ENCODE measurements around the gene PSMC3. TPM values are rescaled to one million over a fixed set of nuclear protein-coding genes. Genes with fewer than 3 reads are reported as not detected.

PSMC3 gene
- total RNA-seq, 1 donor, result 128 TPM

DNA sequence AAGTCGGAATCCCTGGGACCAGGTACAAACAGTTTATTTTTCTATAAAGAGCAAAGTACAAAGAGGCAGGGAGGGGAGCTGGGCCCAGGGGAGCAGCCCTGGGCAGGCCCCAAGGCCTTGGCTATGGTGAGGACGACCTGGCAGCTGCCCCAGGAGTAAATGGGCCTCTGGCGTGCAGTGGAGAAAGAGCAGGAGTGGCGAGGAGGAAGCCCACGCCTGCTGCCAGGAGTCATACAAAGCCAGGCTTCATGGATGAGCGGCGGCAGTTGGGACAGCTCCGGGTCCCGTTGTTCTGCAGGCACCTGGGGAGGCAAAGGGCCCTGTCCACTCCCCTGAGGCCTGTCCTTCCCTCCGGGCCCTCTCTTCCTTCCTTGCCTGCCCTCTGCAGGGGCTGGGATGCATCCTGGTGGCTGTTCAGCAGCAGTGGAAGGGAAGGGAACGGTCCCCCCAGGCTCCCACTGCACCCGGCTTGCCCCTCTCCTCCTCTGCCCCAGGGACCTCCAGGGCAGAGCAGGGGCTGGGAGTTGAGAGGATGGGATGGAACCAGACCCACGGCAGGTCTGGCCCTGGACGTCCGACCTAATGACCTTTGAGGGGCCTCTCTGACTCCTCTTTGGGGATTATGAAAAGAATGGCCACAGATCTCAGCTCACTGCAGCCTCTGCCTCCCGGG lies 11.6 kb upstream of the PSMC3 start:
- DNase-seq (ENCODE audit: low read depth), result peak; percentile 60
- TF ChIP-seq, protein P1, sequence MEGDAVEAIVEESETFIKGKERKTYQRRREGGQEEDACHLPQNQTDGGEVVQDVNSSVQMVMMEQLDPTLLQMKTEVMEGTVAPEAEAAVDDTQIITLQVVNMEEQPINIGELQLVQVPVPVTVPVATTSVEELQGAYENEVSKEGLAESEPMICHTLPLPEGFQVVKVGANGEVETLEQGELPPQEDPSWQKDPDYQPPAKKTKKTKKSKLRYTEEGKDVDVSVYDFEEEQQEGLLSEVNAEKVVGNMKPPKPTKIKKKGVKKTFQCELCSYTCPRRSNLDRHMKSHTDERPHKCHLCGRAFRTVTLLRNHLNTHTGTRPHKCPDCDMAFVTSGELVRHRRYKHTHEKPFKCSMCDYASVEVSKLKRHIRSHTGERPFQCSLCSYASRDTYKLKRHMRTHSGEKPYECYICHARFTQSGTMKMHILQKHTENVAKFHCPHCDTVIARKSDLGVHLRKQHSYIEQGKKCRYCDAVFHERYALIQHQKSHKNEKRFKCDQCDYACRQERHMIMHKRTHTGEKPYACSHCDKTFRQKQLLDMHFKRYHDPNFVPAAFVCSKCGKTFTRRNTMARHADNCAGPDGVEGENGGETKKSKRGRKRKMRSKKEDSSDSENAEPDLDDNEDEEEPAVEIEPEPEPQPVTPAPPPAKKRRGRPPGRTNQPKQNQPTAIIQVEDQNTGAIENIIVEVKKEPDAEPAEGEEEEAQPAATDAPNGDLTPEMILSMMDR (IDR thresholded peaks at IDR 0.05; ENCODE audit: insufficient read depth, low read length), result no peak
- no peak overlapping the region for H3K4me3 ChIP-seq (ENCODE audit: low read depth, low read length)

DNA sequence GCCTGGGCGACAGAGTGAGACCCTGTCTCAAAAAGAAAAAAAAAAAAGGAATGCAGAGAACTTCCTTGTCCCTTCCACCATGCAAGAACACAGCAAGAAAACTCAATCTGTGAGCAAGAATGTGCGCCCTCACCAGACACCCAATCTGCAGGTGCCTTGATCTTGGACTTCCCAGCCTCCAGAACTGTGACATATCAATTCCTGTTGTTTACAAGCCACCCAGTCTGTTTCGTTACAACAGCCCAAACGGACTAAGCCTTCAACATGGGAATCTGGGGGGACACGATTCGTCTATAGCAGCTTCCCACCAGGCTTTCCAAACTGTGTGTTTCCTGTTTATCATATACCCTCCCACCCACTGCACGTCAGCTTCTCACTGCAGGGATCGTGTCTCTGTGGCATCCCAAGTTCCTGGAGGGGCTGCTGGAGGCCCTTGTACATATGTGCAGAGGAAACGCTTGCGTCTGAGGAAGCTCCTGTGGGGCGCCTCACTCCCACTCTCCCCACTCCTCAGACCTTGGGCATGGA lies 11.0 kb upstream of the PSMC3 start:
- DNase-seq (ENCODE audit: low read depth), result no peak
- no peak overlapping the region for H3K4me3 ChIP-seq (ENCODE audit: low read depth, low read length)
- TF ChIP-seq, protein P1 (IDR thresholded peaks at IDR 0.05; ENCODE audit: insufficient read depth, low read length), result no peak

DNA sequence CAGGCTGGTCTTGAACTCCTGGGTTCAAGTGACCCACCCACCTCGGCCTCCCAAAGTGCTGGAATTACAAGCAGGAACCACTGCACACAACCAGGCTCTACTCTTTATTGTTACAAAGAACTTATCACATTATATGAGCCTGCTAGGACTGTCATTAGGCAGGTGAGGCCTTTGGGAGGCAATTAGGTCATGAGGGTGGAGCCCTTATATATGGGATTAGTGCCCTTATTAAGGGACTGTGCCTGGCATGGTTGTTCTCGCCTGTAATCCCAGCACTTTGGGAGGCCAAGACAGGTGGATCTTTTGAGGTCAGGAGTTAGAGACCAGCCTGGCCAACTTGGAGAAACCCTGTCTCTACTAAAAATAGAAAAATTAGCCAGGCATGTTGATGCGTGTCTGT lies 10.5 kb upstream of the PSMC3 start:
- no peak for DNase-seq (ENCODE audit: low read depth)
- TF ChIP-seq, protein P1 (IDR thresholded peaks at IDR 0.05; ENCODE audit: insufficient read depth, low read length), result no peak
- H3K4me3 ChIP-seq (ENCODE audit: low read depth, low read length), result no peak overlapping the region

DNA sequence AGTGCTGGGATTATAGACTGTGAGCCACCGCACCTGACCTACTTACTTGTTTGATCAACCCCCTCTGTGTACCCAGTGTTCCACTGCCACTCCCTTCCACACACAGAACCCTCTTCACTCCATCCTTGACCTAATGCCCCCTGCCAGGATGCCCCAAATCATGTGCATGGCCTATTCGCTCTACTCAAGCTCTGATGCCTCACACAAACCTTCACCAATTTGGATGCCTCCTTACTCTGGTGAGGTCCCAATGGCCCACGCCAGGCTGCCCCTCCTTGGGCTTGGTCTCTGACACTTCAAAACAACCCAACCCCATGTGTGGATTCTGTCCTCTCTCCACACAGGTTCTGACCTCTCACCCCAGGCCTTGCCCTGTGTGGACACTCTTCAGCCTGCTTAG lies 9.4 kb upstream of the PSMC3 start:
- H3K4me3 ChIP-seq (ENCODE audit: low read depth, low read length), result no peak overlapping the region
- DNase-seq (ENCODE audit: low read depth), result no peak
- TF ChIP-seq, protein P1 (IDR thresholded peaks at IDR 0.05; ENCODE audit: insufficient read depth, low read length), result no peak

DNA sequence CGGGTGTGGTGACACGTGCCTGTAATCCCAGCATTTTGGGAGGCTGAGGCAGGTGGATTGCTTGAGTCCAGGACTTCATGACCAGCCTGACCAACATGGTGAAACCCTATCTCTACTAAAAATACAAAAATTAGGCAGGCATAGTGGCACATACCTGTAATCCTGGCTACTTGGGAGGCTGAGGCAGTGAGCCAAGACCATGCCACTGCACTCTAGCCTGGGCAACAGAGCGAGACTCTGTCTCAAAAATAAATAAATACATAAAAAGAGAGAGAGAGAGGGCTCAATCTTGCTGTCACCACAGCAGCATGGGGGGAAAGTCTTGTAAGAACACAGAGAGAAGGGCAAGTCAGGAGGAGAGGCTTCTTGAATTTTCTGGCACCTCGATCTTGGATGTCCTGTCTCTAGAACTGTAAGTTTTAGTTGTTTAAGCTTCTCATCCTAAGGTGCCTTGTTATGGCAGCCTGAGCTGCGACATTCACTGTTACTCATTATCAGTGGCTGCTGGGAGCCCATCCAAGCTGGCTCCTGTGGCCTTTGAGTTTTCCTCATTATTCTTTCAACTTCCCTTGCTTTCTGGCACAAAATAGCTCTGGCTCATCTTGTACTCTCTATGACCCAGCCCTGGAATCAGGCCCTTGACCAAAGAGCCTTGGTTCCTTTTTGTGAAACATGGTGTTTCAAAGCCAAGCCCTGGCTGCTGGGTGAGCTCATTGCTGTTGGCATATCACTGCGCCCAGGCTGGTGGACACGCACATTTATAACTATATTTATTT lies 8.0 kb upstream of the PSMC3 start:
- DNase-seq (ENCODE audit: low read depth), result peak; percentile 93
- TF ChIP-seq, protein P1 (IDR thresholded peaks at IDR 0.05; ENCODE audit: insufficient read depth, low read length), result no peak
- H3K4me3 ChIP-seq (ENCODE audit: low read depth, low read length), result no peak overlapping the region

DNA sequence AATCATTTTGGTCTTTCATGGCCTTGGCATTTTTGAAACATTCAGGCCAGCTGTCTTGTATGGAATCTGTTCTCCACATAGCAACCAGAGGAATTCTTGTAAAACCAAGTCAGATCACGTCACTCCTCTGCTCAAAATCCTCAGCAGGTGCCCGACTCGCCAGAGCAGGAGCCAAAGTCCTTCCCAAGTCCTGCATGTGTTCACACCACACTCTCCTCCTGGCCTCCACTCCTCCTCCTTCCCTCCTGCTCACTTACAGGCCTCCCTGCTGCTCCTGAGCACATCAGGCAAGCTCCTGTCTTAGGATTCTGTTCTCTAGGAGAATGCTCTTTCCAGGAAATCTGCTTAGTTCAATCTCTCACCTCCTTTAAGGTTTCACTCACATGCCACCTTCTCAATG lies 6.9 kb upstream of the PSMC3 start:
- DNase-seq (ENCODE audit: low read depth), result no peak

More for the DNA sequence above, 6.9 kb upstream of the PSMC3 start:
- no peak overlapping the region for H3K4me3 ChIP-seq (ENCODE audit: low read depth, low read length)
- TF ChIP-seq, protein P1 (IDR thresholded peaks at IDR 0.05; ENCODE audit: insufficient read depth, low read length), result no peak

Data from fibroblast of the aortic adventitia (primary cell).